Stimulated activated CD4-positive, alpha-beta T cell treated with anti-CD3 and anti-CD28 coated beads, Interleukin-2, amount 100 ng/mL, for 48 hours (primary cell): ENCODE data around the gene MAP1LC3B.

Experiments
- DNase-seq, 2 donors: peaks; one replicate each; pipeline ENCODE4 v3.0.0-alpha.2; 2020

MAP1LC3B gene

DNA sequence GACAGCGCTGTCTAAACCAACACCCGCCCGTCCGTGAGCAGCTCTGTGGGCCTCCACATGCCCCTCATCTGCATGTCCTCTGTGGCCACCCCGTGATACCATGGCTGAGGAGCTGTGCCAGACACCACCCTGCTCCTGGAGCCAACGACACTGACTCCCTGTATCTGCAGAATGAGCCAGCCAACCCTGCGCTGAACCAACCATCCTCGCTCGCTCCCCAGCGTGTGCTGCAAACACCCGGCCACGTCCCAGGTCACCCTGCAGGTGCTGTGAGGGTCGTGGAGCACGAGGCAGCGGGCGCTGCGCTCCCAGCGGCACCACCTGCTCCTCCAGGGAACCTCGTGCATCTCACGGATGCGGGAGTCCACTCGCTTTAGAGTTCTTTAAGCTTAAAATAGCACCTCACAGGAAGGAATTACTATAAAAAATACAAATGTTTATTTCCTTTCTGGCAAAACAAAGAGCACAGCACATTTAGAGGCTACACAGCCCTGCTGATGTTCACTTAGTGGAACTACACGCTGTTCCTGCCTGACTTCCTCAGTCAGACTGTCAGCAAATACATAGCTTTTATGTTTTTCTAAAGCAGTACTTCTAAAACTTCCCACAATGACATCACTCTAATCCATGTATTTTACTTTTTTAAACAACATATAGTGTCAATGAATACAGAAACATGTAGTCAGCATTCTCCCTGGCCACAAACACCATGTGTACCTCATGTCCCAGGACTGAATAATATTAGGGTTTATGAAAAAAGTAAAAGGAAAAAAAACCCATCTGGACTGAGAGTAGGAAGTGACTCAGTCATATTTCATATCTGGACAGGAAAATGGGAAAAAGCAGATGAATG lies 43.5 kb downstream of the MAP1LC3B start:
- no peak for DNase-seq

DNA sequence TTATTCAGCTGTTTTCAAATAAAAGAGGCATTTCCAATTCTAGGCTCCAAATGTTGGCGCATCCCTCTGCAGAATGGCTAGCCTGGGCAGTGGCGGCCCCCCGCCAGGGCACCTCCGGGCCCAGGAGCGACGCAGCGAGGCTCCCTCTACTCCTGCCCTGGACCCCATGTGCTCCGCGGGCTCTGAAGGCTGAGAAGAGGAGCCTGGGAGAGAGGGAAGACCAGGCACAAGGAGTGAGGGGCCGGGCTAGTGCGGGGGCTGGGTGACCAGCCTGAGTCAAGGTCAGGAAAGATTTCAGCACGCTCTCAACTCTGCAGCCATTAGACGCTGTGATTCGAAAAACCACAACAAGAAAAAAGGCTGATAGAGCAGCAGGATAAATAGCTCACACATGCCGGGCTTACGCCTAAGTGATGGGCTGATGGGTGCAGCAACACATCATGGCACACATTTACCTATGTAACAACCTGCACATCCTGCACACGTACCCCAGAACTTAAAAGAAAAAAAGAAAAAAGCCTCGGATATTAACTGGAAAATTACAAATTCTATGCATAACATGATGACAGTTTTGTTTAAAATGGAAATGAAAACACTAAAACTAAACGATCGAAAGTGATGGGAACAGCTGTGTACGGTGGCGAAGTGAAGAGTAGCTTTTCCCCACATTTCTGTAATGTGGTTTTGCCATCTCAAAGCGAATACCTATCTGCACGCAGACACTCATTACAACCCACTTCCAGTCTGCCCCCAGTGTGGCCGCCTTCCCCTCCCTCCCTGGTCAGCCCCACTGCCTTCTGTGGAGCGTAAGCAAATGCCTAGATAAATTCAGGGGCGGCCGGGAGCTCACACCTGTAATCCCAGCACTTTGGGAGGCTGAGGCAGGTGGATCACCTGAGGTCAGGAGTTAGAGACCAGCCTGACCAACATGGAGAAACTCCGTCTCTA lies 44.4 kb downstream of the MAP1LC3B start:
- peak in 1 of 2 donors; percentile 15 for DNase-seq

DNA sequence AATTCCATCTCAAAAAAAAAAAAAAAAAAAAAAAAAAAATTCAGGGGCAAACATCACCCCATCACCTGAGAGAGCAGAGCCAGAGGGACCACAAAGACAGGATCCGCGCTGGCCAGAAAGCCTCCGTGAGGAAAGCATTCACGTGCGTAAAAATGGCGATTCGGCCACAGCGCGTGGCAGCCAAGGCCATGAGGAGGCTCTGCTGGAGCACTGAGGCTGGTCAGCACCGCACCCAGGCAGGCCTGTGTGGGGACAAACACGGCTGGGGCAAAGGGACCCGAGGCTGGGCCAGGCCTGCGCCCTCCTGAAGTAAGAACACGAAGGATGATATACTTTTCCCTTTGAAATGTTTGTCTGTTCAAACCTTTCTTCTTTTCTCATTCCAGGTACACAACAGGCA lies 45.2 kb downstream of the MAP1LC3B start:
- DNase-seq, result no peak

DNA sequence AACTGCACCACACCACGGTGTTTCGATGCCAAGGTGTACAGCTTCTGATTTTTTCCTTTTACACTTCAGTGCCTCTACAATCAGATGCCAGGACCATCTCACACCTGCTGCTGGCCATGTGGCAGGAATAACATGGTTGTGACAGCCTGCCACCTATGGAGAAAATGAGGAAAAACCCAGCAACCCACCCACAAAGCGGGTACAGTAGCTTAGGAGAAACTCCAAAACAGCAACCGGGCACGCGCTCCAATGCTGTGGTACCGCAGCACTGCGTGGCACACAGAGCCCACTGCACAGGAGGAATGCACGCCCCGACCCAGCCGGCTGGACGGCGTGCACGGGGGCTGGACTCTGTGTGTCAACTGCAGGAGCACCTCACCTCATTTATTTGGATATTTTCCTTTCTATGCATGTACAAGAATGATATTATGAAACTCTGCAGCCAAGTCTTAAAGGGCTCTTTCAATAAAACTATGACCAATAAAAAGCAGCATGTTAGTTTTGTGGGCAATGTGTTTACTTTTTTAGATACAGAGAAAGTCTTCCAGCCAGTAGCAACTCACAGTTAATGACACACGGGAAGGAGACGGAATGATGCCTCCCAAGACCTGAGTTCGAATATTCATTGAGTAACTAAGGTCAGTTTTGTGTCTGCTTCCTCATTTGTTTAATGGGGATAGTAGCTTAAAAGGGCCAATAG lies 45.9 kb downstream of the MAP1LC3B start:
- DNase-seq, result no peak

DNA sequence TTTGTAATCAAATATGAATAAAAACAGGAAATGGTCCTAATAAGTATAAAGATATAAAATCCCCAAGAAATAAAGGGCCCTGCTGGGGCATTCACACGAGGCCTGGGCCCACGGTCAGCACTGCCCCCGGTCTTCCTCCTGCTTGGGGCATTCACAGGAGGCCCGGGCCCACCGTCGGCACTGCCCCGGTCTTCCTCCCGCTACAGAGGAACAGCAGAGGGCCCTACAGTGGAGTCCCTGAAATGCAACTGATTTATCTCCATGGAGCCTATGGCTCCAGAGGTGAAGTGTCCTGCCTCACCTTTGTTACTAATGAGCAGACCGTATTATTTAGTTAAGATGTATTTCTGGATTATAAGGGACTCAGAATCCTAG lies 46.5 kb downstream of the MAP1LC3B start:
- DNase-seq, result no peak

DNA sequence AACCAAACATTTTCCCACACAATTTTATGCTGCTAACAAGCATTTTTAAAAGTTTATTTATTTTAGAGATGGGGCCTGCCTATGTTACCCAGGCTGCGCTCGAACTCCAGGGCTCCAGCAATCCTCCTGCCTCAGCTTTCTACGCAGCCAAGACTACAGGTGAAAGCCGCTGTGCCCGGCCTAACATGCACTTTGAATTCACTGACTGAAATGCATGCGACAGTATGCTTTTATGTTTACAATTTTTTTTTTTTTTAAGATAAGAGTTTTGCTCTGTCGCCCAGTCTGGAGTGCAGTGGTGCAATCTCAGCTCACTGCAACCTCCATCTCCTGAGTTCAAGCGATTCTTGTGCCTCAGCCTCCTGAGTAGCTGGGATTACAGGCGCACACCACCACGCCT lies 47.8 kb downstream of the MAP1LC3B start:
- no peak for DNase-seq

DNA sequence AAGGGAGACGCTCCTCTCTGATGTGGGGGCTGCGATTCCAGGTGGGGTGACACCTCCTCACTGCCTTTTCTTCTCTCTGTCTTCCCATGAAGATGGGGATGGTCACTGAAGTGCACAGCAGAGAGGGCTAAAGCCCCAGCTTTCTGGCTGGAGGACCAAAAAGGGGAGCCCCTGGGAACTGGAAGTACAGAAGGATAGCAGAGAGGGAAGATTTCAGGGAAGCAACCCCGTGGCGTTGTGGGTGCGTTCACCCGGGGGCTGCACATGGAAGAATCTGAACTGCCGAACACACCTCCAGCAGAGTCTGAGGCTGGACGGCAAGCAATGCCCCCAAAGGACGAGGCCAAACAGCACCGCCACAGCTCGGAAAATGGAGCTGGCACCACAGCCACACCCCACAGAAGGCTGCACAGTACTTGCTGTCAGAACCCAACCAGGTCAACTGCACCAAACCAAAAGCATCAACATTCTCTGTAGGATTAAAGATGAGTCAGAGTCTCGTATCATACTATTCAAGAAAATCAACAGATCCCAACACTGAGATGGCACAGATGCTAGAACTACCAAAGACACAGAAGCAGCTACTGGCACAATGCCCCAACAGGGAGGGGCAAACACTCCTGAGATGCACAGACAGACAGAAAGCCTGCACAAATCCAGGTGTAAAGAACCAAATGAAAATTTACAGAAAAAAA lies 49.9 kb downstream of the MAP1LC3B start:
- DNase-seq, result no peak

DNA sequence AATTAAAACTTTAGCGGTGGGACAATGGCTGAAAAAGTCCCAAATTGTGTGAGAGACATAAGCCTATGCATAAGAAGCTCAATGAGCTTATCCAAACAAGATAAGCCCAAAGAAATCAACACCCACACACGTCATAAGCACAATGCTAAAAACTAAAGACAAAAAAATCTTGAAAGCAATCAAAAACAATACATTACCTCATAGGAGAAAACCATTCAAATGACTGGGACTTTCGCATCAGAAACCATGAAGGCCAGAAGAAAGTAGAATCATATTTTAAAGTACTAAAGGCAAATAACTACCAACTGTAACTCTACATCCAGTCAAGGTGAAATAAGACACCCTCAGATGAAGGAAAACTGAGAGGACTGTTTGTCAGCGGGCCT lies 50.4 kb downstream of the MAP1LC3B start:
- no peak for DNase-seq

DNA sequence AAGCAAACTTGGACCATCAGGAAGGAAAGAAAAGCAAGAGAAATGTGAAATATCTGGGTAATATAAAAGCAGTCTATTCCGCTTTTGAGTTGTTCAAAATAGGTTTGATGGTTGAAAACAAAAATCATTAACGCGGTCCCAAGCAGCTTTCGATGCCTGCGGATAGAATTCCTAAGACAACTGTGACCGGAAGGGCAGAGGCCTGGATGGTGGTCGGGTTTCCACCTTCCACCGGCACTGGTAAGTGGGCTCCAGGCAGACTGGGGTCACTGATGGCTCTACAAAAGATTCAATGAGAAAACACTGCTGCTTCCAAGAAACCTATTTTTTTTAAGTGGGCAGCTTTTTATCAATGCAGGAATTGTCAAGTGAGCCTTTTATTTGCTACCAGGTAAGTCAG lies 50.9 kb downstream of the MAP1LC3B start:
- DNase-seq, result no peak

DNA sequence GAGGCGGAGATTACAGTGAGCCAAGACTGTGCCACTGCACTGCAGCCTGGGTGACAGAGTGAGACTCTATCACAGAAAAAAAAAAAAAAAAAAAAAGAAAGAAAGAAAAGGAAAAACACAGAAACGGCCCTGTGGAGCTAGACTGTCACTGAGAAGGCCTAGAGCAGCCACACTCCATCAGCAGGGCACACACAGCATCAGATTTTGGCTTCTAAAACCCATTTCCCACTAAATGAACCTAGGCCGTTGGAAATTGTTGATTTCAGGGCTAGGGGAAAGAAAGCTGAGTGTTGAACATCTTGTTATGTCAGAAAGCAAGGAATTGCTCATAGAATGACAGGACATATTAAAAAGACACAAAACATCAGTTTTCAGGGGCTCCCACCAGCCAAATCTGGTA lies 51.8 kb downstream of the MAP1LC3B start:
- DNase-seq, result no peak

DNA sequence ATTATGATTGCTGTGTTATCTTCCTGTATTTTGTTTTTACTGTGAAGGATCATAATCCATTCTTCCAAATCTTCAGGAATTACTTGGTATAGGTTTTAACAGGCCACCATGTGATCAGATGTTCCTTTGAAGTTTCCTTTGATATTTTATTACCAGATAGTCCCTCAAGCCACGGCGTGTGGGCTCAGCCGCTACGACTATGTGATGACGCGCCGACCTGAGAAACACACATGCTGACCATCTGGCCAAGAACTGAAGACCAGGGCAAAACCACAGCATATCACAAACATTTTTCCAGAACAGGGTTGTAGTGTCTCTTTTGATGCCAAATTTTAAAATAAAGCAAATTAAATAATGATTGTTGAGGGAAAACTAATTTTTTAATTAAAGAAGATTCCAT lies 53.4 kb downstream of the MAP1LC3B start:
- DNase-seq, result no peak

DNA sequence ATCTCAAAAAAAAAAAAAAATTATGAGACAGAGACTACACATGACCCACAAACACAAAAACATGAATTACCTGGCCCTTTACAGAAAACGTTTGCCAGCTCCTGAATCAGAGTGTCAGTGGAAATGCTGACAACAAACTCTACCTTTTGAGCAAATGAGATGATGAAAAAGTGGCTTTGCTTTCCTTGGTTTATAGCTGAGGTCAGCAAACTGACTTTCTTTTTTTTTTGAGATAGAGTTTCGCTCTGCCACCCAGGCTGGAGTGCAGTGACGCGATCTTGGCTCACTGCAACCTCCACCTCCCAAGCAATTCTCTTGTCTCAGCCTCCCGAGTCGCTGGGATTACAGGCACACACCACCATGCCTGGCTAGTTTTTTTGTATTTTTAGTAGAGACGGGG lies 54.3 kb downstream of the MAP1LC3B start:
- DNase-seq, result no peak

DNA sequence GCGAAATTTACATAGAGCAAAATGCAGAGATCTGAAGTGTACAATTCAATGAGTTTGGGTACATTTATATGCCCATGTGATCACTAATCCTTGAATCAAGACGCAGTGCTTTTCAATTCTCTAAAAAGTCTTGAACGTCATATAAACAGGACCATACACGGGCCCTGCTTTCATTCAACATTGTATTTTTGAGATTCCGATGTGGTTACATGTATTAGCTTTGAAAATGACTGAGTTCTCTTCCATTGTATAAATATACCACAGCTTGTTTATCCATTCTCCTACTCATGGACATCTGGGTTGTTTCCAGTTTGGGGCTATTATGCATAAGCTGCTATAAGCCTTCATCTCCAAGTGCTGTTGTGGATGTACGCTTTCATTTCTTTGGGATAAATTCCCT lies 55.2 kb downstream of the MAP1LC3B start:
- no peak for DNase-seq

DNA sequence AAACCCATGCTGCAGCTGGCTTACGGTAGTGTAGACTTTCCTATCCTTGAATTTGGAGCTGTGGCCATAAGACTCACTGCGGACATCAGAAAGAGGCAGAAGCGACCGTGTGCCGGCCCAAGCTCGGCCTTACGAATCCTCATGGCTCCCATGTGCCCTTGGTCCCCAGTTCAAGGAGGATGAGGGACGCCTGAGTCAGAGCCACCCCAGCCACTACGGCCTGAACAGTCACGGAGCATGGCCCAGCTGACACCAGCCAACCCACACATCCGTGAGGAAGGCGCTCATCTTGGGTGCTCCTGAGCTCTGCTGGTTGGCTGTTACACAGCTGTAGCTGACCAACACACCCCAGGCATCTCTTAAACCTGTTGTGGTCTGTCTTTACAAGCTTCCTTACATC lies 56.7 kb downstream of the MAP1LC3B start:
- DNase-seq, result no peak

DNA sequence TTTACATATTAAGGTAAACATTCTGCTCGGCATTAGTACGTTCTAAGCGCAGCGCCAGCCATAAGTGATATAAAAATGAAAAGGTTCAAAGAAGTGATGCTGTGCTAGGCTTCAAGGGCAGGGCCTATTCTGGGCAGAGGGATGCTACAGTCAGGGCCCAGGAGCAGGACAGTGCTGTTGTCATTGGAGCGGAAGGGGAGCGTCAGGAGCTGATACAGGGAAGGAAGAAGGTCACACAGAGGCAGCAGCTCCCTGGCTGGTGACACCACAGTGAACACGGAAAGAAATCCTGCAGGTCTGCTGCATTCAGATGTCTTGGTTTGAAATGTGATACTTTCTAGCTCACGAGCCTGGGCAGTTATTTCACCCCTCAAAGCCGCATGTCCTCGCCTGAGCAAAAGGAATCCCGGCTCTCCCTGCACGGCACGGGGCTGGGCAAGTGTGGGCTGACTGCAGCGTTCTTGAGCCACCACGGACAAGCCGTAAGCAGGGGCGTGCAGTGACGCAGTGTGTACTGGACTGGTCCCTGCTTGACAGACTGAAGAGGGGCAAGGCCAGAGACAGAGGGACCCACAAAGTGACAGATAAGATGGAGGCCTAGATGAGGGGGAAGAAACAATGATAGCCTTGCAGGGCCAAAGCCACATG lies 59.6 kb downstream of the MAP1LC3B start:
- no peak for DNase-seq

DNA sequence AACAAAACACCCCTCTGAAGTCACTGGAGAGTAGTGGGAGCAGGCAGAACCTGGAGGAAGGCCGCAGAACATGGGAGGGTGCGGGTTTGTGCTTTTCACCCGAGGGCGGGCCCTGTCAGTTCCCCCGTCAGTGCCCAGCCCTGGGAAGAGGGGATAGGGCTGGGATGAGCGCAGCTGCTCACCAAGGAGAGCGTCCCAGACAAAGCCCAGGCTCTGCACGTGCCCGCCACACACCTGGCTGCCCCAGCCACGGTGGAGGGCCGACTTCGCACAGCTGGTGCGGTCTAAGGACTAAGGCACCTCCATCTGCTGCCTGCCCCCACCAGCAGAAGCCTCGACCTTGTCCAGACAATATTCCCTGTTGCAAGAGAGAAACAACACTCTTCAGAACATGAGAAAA lies 61.2 kb downstream of the MAP1LC3B start:
- no peak for DNase-seq
